ENCODE measurements around the gene KLHDC1.
"Not testable (repeated sequence)": the region's sequence is repeated elsewhere in the genome, so short reads cannot be mapped to it uniquely, and the experiment has no call there.

Gene KLHDC1

DNA sequence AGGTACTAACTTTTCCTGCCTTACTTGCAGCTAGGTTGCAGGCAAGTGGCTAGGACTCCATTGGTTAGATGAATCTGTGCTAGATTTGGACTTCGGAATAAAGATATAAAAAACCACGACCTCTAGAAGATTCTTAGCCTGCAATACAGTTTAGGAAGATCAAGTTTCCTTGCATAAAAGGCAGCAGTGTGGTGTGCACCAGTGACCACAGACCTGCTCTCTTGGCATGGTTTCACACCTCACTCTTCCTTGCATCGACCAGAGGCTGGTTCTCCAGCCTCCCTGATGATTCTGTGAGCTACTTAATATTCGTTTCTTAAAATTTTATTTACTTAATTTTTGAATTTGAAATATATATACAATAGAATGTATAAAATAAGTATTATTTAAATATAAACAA, 9.8 kb downstream of the KLHDC1 start:
- peaks cover 16% of the 10 kb centered on the region for H3K4me1 Mint-ChIP-seq
- ATAC-seq (no peak), DNase-seq (no peak)
- H3K9me3 Mint-ChIP-seq = no peaks in the 10 kb centered on the region
- peak overlapping the region in 1 of 2 donors; percentile 27 for H3K27ac Mint-ChIP-seq
- no peak overlapping the region for H3K4me3 Mint-ChIP-seq
- H3K27me3 Mint-ChIP-seq = no peaks in the 10 kb centered on the region

DNA sequence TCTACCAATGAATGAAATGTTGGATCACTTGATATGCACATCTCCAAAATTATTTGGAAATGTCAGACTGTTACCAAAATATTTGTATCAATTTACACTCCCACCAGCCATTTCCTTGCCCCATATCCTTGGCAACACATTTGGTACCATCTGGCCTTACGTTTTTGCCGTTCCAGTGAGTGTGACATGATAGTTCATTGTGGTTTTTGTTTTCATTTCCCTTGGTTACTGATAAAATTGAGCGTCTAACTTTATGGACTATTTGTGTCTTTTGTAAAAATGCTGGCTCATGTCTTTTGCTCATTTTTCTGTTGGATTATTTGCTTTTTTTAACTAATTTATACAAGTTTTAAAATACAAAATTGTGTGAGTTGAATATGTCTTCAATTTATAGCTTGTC, 11.0 kb downstream of the KLHDC1 start:
- DNase-seq (no peak), ATAC-seq (no peak)
- Mint-ChIP-seq H3K27ac (no peak overlapping the region), H3K9me3 (no peaks in the 10 kb centered on the region), H3K4me1 (peaks cover 16% of the 10 kb centered on the region), H3K4me3 (no peak overlapping the region), H3K27me3 (no peaks in the 10 kb centered on the region)

DNA sequence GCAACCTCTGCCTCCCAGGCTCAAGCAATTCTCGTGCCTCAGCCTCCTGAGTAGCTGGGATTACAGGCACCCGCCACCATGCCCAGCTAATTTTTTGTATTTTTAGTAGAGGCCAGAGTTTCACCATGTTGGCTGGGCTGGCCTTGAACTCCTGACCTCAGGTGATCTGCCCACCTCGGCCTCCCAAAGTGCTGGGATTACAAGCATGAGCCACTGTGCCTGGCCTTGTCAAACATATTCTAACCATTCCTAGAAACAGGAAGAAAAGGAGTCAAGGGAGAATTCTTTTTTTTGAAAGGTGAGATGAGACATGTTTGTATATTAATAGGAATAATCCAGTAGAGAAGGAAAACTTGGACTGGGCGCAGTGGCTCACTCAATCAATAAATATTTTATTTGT, 11.6 kb downstream of the KLHDC1 start:
- H3K27ac Mint-ChIP-seq, H3K9me3 Mint-ChIP-seq, DNase-seq, H3K4me3 Mint-ChIP-seq, ATAC-seq, H3K27me3 Mint-ChIP-seq: not testable (repeated sequence)
- H3K4me1 Mint-ChIP-seq = peaks cover 20% of the 10 kb centered on the region

DNA sequence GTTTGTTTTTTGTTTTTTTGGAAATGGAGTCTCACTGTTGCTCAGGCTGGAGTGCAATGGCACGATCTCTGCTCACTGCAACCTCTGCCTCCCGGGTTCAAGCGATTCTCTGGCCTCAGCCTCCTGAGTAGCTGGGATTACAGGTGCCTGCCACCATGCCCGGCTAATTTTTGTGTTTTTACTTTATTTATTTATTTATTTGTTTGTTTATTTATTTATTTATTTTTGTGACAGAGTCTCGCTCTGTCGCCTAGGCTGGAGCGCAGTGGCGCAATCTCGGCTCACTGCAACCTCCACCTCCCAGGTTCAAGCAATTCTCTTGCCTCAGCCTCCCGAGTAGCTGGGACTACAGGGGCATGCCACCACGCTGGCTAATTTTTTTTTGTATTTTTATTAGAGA, 18.1 kb downstream of the KLHDC1 start:
- not testable (repeated sequence) for H3K27me3 Mint-ChIP-seq, H3K9me3 Mint-ChIP-seq, H3K4me3 Mint-ChIP-seq, DNase-seq, ATAC-seq, H3K27ac Mint-ChIP-seq
- peaks cover 15% of the 10 kb centered on the region for H3K4me1 Mint-ChIP-seq

DNA sequence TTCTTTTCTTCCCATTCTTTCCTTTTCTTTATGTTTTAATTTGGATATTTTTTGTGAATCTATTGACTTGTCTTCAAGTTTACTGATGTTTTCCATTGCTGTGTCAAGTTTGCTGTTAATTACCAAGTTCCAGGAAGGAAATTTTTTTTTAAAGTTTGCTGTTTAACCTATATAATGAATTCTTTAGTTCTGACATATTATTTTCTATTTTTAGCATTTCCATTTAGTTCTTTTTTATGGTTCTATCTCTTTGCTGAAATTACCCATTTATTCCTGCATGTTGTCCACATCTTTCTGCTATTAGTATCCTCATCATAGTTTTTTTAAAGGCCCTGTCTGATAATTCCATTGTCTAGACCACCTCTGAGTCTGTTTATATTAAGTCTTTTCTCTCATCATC, 27.8 kb downstream of the KLHDC1 start:
- Mint-ChIP-seq H3K4me3 (no peak overlapping the region), H3K9me3 (peaks cover 0 to 9% of the 10 kb centered on the region in 2 donors), H3K4me1 (no peaks in the 10 kb centered on the region), H3K27ac (no peak overlapping the region), H3K27me3 (no peaks in the 10 kb centered on the region)
- no peak for ATAC-seq
- DNase-seq = no peak

DNA sequence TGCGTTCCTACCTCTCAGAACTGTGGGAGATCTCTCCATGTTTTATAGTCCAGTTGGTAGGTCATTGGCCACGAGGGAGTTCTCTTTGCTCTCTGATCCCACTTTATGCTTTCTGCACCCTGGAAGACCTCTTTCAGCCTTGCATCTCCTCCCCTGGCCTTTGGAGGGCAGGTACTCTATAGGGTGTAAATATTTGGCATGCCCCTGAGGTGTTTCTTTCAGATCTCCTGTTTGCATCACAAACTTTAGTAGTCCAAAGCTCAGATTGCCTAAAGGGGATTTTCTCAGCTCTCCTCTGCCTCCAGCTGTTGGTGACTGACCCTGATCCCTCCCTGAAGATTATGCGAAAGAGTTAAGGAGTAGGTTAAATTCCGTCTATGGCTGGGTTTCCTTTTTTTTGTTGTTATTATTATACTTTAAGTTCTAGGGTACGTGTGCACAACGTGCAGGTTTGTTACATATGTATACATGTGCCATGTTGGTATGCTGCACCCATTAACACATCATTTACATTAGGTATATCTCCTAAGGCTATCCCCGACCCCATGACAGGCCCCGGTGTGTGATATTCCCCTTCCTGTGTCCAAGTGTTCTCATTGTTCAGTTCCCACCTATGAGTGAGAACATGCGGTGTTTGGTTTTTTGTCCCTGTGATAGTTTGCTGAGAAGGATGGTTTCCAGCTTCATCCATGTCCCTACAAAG, 29.0 kb downstream of the KLHDC1 start:
- not testable (repeated sequence) for DNase-seq, H3K27ac Mint-ChIP-seq, ATAC-seq, H3K27me3 Mint-ChIP-seq, H3K4me1 Mint-ChIP-seq, H3K9me3 Mint-ChIP-seq, H3K4me3 Mint-ChIP-seq

DNA sequence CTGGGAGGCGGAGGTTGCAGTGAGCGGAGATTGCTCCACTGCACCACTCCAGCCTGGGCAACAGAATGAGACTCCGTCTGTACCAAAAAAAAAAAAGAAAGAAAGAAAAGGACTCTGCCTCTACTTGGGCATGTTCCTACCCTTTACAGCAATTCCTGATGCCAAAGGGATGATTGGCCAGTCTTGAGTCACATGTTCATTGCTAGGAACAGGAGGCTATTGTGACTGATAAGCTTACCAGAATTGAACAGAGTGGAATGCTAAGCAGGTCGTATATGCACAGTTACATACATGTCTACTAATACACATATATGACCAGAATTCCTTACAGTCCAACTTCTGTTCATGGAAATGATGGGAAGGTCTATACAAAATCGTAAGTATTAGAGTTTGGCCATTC, 34.3 kb downstream of the KLHDC1 start:
- no peaks in the 10 kb centered on the region for H3K4me1 Mint-ChIP-seq
- no peaks in the 10 kb centered on the region for H3K27me3 Mint-ChIP-seq
- H3K9me3 Mint-ChIP-seq = peaks cover 0 to 4% of the 10 kb centered on the region in 2 donors
- DNase-seq (no peak), ATAC-seq (no peak)
- no peak overlapping the region for H3K4me3 Mint-ChIP-seq
- no peak overlapping the region for H3K27ac Mint-ChIP-seq

DNA sequence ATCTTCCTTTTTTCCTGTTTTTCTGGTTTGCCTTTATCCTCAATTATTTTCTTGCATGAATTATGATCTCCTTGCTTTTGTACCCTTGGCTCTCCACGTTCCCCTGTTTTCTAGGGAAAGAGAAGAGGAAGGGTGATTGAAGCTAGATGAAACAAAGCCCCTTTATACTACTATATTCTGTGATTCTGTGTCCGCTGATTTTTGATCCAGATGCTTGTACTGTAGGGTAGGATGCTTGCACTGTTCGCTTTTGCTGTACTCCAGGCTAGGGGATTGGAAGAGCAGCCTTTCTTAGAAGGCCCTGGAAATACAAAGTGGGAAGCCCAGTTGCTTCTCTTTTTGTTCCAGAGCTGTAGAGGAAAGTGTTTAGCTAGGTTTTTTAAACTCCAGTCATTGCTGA, 40.0 kb downstream of the KLHDC1 start:
- no peak overlapping the region for H3K4me3 Mint-ChIP-seq
- H3K27ac Mint-ChIP-seq = no peak overlapping the region
- no peaks in the 10 kb centered on the region for H3K9me3 Mint-ChIP-seq

DNA sequence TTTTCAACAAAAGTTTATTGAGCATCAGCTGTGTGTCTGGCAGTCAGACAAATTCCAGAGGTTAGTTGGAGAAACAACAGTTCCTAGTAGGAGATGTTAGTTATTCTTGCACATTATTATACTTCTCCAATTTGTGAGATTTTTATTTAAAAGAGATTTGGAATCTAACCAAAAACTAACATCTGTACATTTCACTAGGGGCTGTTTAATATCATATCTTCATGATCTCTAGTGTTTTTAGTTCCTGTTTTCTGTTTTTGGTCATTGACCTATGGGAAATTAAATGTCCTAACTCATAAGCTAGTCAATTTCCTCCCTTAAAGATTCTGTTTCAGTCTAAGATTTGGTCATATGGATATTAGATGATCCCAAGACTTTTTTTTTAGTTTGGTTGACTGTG, 40.9 kb downstream of the KLHDC1 start:
- DNase-seq (no peak), ATAC-seq (no peak)
- Mint-ChIP-seq H3K27ac (no peak overlapping the region), H3K27me3 (no peaks in the 10 kb centered on the region), H3K4me1 (no peaks in the 10 kb centered on the region), H3K9me3 (no peaks in the 10 kb centered on the region), H3K4me3 (no peak overlapping the region)

More for the DNA sequence above, 40.0 kb downstream of the KLHDC1 start:
- DNase-seq (no peak), ATAC-seq (no peak)
- H3K4me1 Mint-ChIP-seq = no peaks in the 10 kb centered on the region
- no peaks in the 10 kb centered on the region for H3K27me3 Mint-ChIP-seq

DNA sequence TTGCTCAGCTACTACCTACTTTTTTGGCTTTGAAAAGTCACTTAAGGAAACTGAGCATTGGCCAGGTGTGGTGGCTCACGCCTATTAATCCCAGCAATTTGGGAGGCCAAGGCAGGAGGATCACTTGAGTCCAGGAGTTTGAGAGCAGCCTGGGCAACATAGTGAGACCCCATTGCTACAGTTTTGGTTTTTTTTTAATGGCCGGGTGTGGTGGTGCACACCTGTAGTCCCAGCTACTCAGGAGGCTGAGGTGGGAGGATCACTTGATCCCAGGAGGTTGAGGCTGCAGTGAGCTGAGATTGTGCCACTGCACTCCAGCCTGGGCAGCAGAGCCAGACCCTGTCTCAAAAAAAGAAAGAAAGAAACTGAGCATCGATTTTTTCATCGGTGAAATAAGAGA, 42.7 kb downstream of the KLHDC1 start:
- not testable (repeated sequence) for H3K27ac Mint-ChIP-seq, DNase-seq, H3K4me3 Mint-ChIP-seq

DNA sequence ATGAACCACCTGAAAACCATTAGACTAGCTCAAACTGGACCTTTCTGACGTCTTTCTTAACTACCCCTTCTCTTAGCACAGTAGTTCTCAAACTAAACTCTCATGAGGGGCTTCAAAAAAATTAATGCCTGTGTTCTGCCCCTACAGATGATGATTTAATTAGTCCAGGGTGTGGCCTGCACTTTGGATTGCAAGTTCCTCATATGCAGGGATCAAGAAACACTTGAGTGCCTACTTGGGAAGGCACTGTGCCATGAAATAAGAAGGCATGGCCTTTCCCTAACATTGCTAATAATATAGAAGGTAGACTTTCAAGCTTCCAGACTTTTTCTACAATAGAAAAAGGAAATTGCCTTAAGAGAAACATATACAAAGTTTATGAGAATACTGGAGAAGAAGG, 52.3 kb downstream of the KLHDC1 start:
- no peaks in the 10 kb centered on the region for H3K9me3 Mint-ChIP-seq
- no peaks in the 10 kb centered on the region for H3K4me1 Mint-ChIP-seq
- no peak overlapping the region for H3K4me3 Mint-ChIP-seq
- H3K27ac Mint-ChIP-seq = no peak overlapping the region
- DNase-seq (no peak), ATAC-seq (no peak)
- no peaks in the 10 kb centered on the region for H3K27me3 Mint-ChIP-seq

More for the DNA sequence above, 42.7 kb downstream of the KLHDC1 start:
- H3K4me1 Mint-ChIP-seq, ATAC-seq, H3K9me3 Mint-ChIP-seq, H3K27me3 Mint-ChIP-seq: not testable (repeated sequence)

DNA sequence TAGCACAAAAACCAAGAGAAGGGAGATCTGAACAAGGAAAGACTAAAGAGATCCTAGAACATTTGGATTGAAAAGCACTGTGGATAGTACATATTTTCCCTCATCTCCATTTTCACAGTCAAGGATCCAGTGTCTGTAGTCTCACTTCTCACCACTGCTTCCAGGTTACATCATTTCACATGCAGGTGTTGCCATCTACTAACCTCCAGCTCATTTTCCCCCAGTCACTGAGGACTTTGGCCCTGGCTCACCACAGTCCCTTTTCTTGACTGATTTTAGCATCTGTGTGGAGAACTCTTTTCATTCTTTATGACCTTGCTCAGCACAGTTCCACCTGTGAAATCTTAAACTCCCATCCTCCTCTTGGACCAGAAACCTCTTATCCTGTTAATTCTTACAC, 53.6 kb downstream of the KLHDC1 start:
- not testable (repeated sequence) for H3K9me3 Mint-ChIP-seq, DNase-seq, ATAC-seq, H3K4me1 Mint-ChIP-seq, H3K27ac Mint-ChIP-seq, H3K4me3 Mint-ChIP-seq, H3K27me3 Mint-ChIP-seq

DNA sequence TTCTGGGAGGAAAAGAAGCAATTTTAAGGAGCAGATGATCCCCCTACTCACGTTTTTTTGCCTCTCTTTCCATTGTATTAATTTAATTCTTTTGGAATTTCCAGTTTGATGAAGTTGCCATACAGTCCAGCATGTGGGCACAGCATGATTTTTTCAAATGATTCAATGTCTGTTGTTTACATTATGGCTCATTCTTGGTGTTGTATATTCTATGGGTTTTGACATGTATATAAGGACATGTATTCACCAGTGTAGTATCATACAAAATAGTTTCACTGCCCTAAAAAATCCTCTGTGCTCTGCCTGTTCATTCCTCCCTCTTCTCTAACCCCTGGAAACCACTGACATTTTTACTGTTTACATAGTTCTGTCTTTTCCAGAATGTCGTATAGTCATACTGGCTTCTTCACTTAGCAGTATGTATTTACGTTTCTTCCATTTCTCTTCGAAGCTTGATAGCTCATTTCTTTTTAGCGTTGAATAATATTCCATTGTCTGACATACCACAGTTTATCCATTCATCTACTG, 61.7 kb downstream of the KLHDC1 start:
- no peak for ATAC-seq
- H3K27me3 Mint-ChIP-seq = no peaks in the 10 kb centered on the region
- DNase-seq = no peak
- no peak overlapping the region for H3K27ac Mint-ChIP-seq
- no peaks in the 10 kb centered on the region for H3K9me3 Mint-ChIP-seq
- no peak overlapping the region for H3K4me3 Mint-ChIP-seq
- H3K4me1 Mint-ChIP-seq = no peaks in the 10 kb centered on the region

DNA sequence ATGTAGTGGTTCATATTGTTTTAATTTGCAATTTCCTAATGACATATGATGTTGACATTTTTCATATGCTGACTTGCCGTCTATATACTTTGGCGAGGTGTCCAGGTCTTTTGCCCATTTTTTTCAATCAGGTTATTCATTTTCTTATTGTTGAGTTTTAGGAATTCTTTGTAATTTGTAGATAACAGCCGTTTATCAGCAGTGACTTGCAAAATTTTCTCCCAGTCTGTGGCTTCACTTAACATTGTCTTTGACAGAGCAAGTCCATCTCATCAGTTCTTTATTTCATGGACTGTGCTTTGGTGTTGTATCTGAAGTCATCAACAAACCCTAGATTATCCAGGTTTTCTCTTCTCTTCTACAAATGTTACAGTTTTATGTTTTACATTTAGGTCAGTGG, 62.5 kb downstream of the KLHDC1 start:
- no peaks in the 10 kb centered on the region for H3K9me3 Mint-ChIP-seq
- H3K4me3 Mint-ChIP-seq = no peak overlapping the region
- no peaks in the 10 kb centered on the region for H3K27me3 Mint-ChIP-seq
- ATAC-seq (no peak), DNase-seq (no peak)
- no peaks in the 10 kb centered on the region for H3K4me1 Mint-ChIP-seq
- no peak overlapping the region for H3K27ac Mint-ChIP-seq

DNA sequence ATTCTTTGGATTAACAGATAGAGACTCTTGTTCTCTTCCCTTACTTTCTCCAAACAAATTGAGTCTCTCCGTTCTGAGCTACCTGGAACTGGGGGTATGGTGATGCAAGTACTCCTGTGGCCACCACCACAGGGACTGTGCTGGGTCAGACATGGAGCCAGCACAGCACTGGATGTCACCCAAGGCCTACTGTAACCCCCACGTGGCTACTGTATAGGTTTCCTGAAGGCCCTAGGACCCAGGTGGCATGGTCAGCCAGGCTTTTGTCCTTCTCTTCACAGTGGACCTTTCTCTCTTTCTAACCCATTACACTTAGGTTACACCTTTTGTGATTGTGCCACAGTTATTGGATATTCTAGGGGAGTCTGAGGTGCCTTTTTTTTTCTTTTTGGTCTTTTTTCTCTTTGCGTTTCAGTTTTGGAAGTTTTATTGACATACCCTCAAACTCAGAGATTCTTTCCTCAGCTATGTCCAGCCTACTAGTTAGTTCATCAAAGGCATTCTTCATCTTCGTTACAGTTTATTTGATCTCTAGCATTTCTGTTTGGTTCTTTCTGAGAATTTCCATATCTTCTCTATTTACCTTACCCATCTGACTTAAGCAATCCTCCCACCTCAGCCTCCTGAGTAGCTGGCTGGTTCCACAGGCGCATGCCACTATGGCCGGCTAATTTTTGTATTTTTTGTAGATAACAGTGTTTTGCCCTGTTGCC, 69.1 kb downstream of the KLHDC1 start:
- H3K27me3 Mint-ChIP-seq = no peaks in the 10 kb centered on the region
- H3K4me1 Mint-ChIP-seq = peaks cover 9% of the 10 kb centered on the region
- H3K9me3 Mint-ChIP-seq = no peaks in the 10 kb centered on the region
- DNase-seq (no peak), ATAC-seq (no peak)
- H3K27ac Mint-ChIP-seq = peak overlapping the region in 1 of 2 donors; percentile 68
- no peak overlapping the region for H3K4me3 Mint-ChIP-seq

DNA sequence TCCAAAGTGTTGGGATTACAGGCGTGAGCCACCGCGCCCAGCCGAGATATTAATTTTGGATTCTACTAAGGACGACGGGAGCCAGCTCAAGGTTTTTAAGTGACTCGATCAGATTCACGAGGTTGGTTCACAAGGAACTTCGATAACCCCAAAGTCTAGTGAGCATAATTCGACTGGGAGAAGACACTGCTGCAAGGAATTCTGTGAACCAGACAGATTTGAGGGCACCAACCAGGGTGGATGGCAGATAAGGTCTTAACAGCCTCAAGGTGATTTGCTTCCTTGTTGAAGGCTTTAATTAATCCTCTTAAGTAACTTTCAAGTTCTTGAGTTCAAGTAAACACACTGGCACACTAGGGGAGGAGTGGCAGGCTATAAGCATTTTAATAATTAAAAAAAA, 73.9 kb downstream of the KLHDC1 start:
- Mint-ChIP-seq H3K27me3 (no peaks in the 10 kb centered on the region), H3K9me3 (no peaks in the 10 kb centered on the region), H3K4me3 (peak overlapping the region; percentile 92), H3K27ac (peak overlapping the region; percentile 99), H3K4me1 (peaks cover 40% of the 10 kb centered on the region)
- DNase-seq (no peak), ATAC-seq (no peak)
